ENCODE results near the gene TMEM178A.

- TF ChIP-seq EZH2 (IDR thresholded peaks at IDR 0.05; ENCODE audit: insufficient read depth, poor library complexity, severe bottlenecking) (no peak), EZH2phosphoT487 (IDR thresholded peaks at IDR 0.05; ENCODE audit: insufficient read depth, low read depth) (no peak)
Measured at GRCh38 chr2:39638581-39638980, 27.1 kb upstream of the TMEM178A start.

Data from GM23248 (cell line).